ENCODE measurements around the gene ZNF74. TPM values are rescaled to one million over a fixed set of nuclear protein-coding genes. Genes with fewer than 3 reads are reported as not detected.
A peak's percentile ranks its signal among the peaks of the same experiment; 100 is the strongest.

The ZNF74 gene
- total and polyA plus RNA-seq, 7 donors: 2.1 to 4.8 (median 4.0) TPM

DNA sequence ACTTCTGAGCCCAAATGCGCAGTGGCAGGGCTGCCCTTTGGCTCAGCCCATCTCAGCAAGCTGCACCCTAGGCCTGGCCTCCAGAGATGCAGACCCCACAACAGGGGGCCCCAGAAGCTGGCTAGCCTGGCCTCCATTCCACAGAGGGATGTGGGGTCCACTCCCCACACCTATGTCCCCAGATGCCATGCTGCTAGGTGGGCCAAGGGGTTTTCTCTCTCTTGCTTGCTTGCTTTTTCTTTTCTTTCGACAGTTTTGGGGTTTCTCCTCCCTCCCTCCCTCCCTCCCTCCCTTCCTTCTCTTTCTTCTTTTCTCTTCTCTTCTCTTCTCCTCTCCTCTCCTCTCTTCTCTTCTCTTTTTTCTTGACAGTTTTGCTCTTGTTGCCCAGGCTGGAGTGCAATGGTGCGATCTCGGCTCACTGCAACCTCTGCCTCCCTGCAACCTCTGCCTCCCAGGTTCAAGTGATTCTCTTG is 34.0 kb downstream of the ZNF74 start:
- DNase-seq: no peak
- H3K9me3 ChIP-seq: no peaks in the 10 kb centered on the region
- H3K36me3 ChIP-seq (ENCODE audit: insufficient read depth in 1 of 2, low read depth in 1 of 2): no peaks in the 10 kb centered on the region
- H3K27ac ChIP-seq: no peak overlapping the region
- WGBS, 3 donors: 92 to 98% (median 94%) methylated on average over 4 of the region's 4 CpGs
- no peak for ATAC-seq
- H3K27me3 ChIP-seq (ENCODE audit: insufficient read depth in 3 of 3, low read length in 2 of 3): peaks cover 0 to 5% (median 0%) of the 10 kb centered on the region in 3 donors
- intact Hi-C loops (cut with DNase I): no loop called here
- TF ChIP-seq, protein P1, sequence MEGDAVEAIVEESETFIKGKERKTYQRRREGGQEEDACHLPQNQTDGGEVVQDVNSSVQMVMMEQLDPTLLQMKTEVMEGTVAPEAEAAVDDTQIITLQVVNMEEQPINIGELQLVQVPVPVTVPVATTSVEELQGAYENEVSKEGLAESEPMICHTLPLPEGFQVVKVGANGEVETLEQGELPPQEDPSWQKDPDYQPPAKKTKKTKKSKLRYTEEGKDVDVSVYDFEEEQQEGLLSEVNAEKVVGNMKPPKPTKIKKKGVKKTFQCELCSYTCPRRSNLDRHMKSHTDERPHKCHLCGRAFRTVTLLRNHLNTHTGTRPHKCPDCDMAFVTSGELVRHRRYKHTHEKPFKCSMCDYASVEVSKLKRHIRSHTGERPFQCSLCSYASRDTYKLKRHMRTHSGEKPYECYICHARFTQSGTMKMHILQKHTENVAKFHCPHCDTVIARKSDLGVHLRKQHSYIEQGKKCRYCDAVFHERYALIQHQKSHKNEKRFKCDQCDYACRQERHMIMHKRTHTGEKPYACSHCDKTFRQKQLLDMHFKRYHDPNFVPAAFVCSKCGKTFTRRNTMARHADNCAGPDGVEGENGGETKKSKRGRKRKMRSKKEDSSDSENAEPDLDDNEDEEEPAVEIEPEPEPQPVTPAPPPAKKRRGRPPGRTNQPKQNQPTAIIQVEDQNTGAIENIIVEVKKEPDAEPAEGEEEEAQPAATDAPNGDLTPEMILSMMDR (IDR thresholded peaks at IDR 0.05): no peak
- no peak overlapping the region for H3K4me3 ChIP-seq
- peaks cover 17% of the 10 kb centered on the region for H3K4me1 ChIP-seq

GRCh38 chr22:20428496-20429253 is 34.7 kb downstream of the ZNF74 start:
- Histone ChIP-seq H3K27me3 (ENCODE audit: insufficient read depth in 3 of 3, low read length in 2 of 3) (peaks cover 0 to 5% (median 0%) of the 10 kb centered on the region in 3 donors), H3K4me3 (no peak overlapping the region), H3K9me3 (no peaks in the 10 kb centered on the region), H3K36me3 (ENCODE audit: insufficient read depth in 1 of 2, low read depth in 1 of 2) (no peaks in the 10 kb centered on the region), H3K4me1 (peaks cover 10% of the 10 kb centered on the region), H3K27ac (no peak overlapping the region)
- TF ChIP-seq, protein P1 (IDR thresholded peaks at IDR 0.05): no peak
- DNase-seq (peak in 1 of 2 donors; percentile 10), ATAC-seq (no peak)
- 92 to 94% (median 94%) methylated on average over 23 of the region's 23 CpGs for WGBS, 3 donors
- intact Hi-C loops (cut with DNase I): no loop called here

GRCh38 chr22:20429254-20430100 is 35.5 kb downstream of the ZNF74 start:
- Histone ChIP-seq H3K4me3 (peak overlapping the region; percentile 38), H3K36me3 (ENCODE audit: insufficient read depth in 1 of 2, low read depth in 1 of 2) (no peaks in the 10 kb centered on the region), H3K4me1 (peaks cover 4% of the 10 kb centered on the region), H3K9me3 (no peaks in the 10 kb centered on the region), H3K27ac (no peak overlapping the region), H3K27me3 (ENCODE audit: insufficient read depth in 3 of 3, low read length in 2 of 3) (peaks cover 0 to 5% (median 0%) of the 10 kb centered on the region in 3 donors)
- DNase-seq (peak in 1 of 2 donors; percentile 64), ATAC-seq (no peak)
- TF ChIP-seq, protein P1 (IDR thresholded peaks at IDR 0.05): no peak
- 77 to 79% (median 78%) methylated on average over 75 of the region's 75 CpGs for WGBS, 3 donors
- intact Hi-C loops (cut with DNase I): no loop called here

DNA sequence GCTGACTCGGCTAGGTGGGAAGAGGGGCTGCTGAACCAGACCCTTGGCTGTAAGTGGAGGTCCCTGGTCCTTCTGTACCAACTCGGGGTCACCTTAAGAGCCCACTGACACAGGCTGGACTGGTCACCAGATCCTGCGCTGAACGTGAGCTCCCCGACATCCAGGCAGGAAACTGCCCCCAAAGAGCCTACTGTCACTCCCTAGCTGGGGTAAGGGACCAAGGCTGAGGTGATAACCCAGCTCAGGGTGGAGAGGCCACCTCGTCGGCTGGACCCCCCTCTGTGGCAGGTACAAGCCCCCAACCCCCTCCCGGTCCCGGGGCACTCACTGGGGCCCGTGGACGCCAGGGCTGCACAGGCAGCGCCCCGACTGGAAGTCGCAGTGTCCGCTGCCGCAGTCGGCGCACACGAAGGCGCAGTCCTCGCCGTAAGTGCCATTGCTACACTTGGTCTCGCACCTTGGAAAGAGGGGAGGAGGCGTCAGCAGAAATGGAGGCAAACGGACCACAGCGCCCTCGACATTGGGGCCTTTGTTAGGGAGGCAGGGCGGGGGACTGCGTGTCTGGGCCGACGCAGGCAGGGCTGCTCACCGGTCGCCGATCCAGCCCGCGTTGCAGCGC is 36.3 kb downstream of the ZNF74 start:
- TF ChIP-seq, protein P1 (IDR thresholded peaks at IDR 0.05): no peak
- intact Hi-C loops (cut with DNase I): no loop called here
- no peaks in the 10 kb centered on the region for H3K9me3 ChIP-seq
- H3K27me3 ChIP-seq (ENCODE audit: insufficient read depth in 3 of 3, low read length in 2 of 3): peaks cover 0 to 8% (median 0%) of the 10 kb centered on the region in 3 donors
- ATAC-seq (no peak), DNase-seq (peak in 1 of 2 donors; percentile 55)
- WGBS, 3 donors: 74 to 81% (median 74%) methylated on average over 28 to 37 of the region's 37 CpGs
- no peaks in the 10 kb centered on the region for H3K36me3 ChIP-seq (ENCODE audit: insufficient read depth in 1 of 2, low read depth in 1 of 2)
- peak overlapping the region; percentile 47 for H3K4me3 ChIP-seq
- peaks cover 4% of the 10 kb centered on the region for H3K4me1 ChIP-seq
- H3K27ac ChIP-seq: no peak overlapping the region

Data from psoas muscle (tissue), 8 donors.